Activated gamma-delta T cell treated with Interleukin-2 at 50 U/mL for 16 hours (primary cell): ENCODE data around the gene ZNF394.

ENCODE experiments used
- DNase-seq: peaks from one replicate; pipeline ENCODE4 v3.0.0-alpha.2; 2020

ZNF394 gene

DNA sequence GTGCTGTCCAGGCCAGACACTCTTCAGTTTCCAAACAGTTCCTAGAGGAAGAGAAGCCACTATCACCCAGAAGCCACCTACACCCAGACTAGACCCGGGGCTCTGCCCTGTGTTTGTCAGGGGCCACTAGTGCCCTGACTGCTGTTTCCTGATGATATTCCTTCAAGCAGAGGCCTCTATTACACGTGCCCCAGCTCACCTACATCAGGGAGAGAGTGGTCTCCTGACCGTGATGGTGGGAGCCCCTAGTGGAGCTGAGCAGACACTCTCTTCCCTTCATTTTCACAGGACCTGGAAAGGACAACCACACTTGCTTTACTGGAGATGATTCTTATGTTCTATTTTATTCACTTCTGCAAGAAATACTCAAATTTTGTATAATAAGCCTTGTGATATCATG is 9.2 kb downstream of the ZNF394 start:
- no peak for DNase-seq

GRCh38 chr7:99489235-99489634 is 10.8 kb downstream of the ZNF394 start:
- DNase-seq: no peak

- no peak for DNase-seq
These were observed 15.0 kb downstream of the ZNF394 start for GRCh38 chr7:99485094-99485493.

GRCh38 chr7:99478464-99479440 is 21.3 kb downstream of the ZNF394 start:
- no peak for DNase-seq

DNA sequence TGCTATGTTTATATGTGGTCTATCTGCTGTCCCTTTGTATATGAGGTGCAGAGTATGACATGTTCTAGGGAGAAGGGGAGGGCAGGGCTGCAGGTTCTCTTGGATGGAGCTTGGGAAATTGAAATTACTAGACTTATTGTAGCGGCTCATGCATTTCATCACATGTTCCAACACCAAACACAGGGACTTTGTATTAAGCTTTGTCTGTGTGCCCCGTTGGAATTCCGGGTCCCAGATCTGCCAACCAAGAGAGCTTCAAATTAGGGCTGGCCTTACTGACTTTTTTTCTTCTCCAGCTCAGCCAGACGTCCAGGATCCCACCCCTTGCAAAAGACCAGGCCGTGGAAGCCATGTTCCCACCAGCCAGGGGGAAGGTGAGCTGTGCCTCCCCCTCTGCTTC is 24.0 kb downstream of the ZNF394 start:
- DNase-seq: no peak

DNA sequence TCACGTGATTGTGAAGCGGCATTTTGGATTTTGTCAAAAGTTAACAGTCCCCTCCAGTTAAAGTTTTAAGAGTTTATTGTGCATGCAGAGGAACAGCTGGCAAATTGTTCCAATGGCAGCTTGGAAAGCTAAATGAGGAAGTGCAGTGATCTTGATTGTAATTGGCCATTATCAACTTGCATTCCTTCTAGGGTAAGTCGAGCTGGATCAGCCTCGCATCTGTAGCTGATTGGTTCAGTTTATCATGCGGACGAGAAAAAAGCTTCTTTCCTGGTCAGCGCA is 26.8 kb downstream of the ZNF394 start:
- no peak for DNase-seq

- DNase-seq: peak; percentile 99
These were observed 27.3 kb downstream of the ZNF394 start, which contains the start of gene ZNF789 for GRCh38 chr7:99472561-99473314. Gene ZNF789 (plus strand): TSS chr7:99472890. CDS start chr7:99476457, 3,567 bp downstream.

DNA sequence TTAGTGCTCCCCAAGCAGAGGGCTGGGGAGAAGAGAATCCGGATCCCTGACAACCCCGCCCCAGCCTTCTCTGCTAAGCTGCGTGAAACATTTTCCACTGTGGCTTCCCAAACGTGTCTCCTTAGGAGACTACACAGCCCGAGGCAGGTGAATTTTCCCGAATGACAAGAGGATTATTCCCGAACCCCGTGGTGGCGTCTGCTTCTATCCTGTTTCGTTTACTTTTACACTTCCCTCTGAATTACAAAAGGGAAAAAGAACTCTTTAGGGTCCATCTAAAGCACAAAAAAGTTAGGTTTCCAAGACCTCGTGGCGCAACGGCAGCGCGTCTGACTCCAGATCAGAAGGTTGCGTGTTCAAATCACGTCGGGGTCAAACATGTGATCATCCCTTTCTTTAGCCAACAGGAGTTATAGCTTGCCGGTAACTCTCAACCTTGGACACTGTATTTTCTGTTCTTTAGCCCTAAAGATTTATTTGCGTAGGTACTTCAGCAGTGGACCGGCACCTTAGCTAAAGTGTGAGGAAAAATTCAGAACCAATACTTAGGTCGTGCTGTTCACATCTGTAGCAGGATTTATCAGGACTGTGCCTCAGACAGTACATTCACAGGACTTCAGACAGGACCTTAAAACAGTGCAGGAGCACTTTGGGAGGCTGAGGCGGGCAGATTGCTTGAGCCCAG is 30.6 kb downstream of the ZNF394 start:
- no peak for DNase-seq

DNA sequence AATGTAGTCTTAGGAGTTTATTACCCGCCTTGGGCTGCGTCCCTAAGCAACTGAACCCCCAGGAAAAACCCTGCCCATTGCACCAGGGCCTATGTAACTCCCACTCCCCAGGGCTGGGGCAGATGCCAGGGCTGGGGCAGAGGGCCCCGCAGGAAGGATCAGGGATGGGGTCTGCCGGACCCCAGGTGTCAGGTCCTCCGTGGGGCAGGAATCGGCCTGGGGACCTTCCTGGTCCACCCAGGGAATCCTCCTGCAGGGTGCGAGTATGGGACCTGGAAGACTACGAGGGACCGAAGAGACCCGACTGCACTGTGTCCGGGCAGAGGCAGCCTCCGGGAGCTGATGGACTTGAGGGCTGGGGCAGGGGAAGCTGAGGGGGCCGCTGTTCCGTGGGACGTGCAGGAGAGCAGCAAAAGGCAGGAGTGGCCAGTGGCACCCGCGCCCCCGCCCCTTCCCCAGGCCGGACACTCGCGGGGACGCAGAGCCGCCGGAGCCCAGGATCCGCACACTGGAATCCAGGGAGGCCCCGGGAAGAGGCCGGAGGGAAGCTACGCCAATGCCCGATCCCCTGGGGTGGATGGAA is 31.7 kb downstream of the ZNF394 start:
- no peak for DNase-seq

DNA sequence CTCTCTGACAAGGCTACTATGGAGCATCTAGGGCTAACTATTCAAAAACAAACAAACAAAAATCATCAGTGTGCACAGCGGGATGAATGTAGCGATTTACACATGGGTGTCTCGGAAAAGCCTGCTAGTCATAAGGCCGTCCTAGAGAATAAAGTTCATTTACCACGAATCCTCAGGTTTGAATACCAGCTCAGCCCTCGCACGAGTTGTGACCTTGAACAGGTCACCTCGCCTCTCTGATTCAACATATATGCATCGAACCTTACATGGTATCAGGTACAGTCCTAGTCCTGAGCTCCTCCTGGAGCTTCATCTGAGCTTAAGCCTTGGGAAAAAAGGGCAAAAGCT is 34.7 kb downstream of the ZNF394 start:
- no peak for DNase-seq

- no peak for DNase-seq
These were observed 38.9 kb downstream of the ZNF394 start for GRCh38 chr7:99461221-99461620.

DNA sequence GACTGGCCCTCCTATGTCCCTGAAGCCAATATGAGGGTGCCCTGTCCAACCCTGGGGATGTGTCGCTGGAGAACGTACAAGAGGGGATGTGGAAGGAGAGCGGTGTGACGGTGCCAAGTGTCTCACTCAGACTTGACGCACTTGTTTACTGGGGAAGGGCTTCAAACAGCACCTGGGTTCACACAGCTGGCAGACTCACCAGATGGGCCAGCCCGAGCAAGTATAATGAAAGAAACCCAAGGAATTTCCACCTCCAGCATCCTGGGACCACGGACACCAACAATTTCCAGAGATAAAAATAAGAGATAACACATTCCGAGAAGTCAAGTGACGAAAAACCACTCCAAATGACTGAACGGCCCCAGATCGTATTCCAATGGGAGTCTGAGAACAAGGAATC is 39.4 kb downstream of the ZNF394 start:
- no peak for DNase-seq

GRCh38 chr7:99459087-99459486 is 41.0 kb downstream of the ZNF394 start:
- no peak for DNase-seq

DNA sequence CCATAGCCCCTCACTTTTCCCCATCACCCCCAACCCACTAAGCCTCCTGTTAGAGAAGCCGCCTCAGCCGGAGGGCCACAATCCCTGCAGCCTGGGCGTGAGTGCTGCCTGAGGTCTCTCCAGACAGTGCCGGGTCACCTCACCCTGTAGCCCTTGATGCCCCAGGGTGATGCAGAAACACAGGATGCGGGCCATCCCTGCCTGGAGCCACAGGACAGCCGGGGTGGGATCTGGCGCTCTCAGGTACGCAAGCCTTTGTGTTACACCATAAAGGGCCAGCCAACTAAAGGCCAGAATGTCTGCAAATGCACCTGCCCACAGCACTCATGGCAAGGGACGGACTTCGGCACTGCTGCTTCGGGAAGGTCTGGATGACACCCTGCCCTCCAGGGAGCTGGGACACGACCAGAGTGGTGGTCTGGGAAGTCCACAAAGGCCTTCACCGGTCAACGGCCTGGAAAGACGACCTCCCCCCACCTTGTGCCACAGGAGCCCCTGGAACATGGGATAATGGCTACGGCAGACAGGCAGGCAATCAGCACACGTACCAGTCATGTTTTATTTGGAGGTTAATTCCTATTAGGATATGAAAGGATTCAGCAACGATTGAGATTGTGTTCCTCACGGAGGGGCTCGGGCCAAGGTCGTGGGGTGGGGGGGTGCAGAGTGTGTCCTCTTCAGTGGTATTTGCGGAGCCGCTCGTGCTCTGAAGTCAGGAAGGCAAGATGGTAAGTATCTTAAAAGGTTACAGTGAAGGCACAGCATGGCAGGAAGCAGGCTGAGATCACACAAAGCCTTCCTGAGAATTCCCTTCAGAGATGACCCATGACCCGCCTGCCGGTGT is 42.2 kb downstream of the ZNF394 start:
- DNase-seq: no peak

DNA sequence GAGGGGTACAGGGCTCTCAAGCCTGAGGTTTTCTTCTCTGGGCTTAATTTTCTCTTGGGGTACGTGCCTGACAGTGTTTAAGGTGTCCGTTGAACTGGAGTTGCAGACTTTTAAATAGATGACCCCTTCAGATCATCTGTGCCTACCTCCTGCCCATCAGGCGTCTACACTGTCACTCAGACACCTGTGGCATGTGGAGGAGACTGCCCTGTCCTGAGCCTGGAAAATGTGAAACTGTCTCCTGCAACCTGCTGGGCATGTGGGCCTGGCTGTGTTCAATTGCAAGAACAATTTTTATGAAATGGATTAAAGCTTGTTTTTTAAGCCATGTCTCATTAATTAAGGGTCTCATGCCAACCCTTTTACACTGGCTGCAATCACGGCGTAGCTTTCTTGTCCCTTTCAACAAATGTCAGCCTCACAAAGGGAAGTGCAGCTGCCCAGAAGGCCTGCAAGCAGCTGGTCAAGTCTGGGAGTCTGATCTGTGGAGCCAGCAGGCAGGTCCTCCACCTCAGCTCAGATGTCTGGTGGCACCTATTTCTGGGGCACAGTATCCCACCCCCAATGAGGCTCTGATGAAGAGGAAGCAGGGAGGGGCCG is 42.9 kb downstream of the ZNF394 start:
- no peak for DNase-seq

DNA sequence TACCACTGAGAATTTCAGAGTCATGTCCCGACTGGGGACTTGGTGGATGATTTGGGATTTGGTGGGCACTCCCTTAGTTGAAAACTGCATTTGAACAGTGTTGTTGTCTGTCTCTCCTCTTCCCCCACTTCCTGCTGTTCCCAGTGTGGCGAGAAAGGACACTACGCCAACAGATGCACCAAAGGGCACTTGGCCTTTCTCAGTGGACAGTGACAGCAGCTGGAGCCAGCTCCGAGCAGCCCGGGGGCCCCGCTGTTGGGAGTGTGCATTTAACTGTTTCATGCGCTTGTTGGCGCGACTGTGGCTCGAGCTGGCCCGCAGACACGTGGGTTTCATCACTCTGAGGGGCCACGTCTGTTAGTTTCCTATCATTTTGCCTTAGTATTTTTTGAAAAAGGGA is 43.8 kb downstream of the ZNF394 start:
- no peak for DNase-seq

GRCh38 chr7:99455874-99456273 is 44.2 kb downstream of the ZNF394 start:
- DNase-seq: no peak

DNA sequence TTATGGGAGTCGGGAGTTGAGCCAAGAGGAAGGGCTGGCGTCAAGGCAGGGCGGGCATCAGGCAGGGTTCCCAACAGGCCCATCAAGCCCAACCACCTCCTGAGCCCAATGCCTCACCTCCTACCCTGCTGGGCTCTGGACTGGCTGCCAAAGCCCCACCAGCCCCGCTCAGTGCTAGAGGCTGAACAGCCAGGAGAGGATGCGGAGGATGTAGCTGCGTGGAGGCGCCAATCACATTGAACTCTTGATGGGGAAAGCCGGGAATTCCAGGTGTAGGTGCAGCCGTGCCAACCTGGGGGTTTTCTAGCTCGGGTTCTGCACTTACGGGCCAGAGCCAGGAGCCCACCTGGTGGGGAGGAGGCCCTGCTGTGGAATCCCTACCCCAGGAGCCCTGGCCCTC is 47.0 kb downstream of the ZNF394 start:
- no peak for DNase-seq

GRCh38 chr7:99452541-99452940 is 47.5 kb downstream of the ZNF394 start:
- no peak for DNase-seq

DNA sequence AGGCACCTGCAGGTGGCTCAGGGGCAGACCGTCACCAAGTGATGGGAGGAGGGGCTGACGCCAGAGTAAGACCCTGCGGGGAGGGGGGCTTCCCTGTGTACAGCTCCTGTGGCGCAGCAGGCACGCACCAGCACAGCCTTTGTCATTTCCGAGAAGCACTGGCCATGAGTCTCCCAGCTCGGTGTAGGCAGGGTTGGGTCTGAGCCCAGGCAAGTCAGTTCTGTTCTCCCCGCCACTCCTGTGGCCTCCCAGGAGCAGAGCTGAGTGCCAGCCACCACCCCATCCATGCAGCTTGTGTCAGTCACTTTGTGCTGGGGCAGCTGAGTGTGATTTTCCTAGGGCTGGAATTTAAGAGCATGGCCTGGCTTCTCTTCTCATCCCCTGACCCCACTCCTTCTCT is 48.1 kb downstream of the ZNF394 start:
- DNase-seq: no peak

- no peak for DNase-seq
These were observed 50.8 kb downstream of the ZNF394 start for GRCh38 chr7:99449326-99449725.

DNA sequence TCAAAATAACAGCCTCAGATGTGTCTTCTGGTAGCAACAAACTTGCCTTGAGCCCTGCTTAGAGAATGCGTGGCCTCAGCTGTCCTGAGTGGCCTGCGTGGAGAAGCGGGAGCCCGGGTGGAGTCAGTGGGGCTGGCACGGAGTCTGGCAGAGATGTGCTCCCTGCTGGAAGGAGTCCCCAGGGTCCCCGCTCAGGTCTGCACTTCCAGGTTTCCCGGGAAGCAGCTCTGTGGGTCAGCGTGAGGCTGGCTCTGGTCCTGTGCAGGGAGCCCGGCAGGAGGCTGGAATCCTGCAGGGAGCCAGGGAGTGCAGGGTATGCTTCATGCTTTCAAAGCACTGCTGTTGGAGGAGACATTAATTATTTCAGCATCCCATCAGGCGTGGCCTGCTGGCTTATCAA is 51.2 kb downstream of the ZNF394 start:
- DNase-seq: no peak
